HCT116 (cell line): Measurements from ENCODE around the gene OR2B2. TPM values are rescaled to one million over a fixed set of nuclear protein-coding genes. Genes with fewer than 3 reads are reported as not detected.

Source experiments
- ATAC-seq: fragments of 200-7000 bp; cut with Tn5 transposase; 2 replicates; pipeline ENCODE4 v1.9.1; 2020; ENCODE audit warnings: mild to moderate bottlenecking, moderate library complexity
- BruUV-seq: library from RNA; stranded (reverse); fragments of 400-500 nt; replicated peaks from 2 replicates; lab custom pipeline; 2021; lab: Mats Ljungman, UMichigan
- CTCF ChIA-PET: fragments of 300-600 bp; sonication (Branson Sonifier 250); formaldehyde crosslinking; loops from one replicate; lab custom pipeline; 2021; ENCODE audit warnings: antibody characterized with exemption; lab: Charles Lee
- POLR2A ChIA-PET: fragments of 300-600, 350-600 bp; sonication (Branson Sonifier 250); formaldehyde crosslinking; loops from one replicate; lab custom pipeline; 2021; ENCODE audit warnings: antibody characterized with exemption; lab: Charles Lee
- RAD21 ChIA-PET, 2 experiments: fragments of 300-600 bp; sonication (Branson Sonifier 250); formaldehyde crosslinking; loops; one replicate each; lab custom pipeline; 2023; ENCODE audit warnings: low total read pairs in 2 of 2; ENCODE audit not compliant: uncharacterized antibody in 2 of 2, unreplicated experiment in 2 of 2, low non-redundant PET in 1 of 2; lab: Charles Lee
- DNase-seq: peaks from one replicate; pipeline ENCODE4 v3.0.0-alpha.2; 2010; ENCODE audit warnings: low read depth, low spot score
- H2AFZ ChIP-seq: fragments of 200-600 bp; shearing (Covaris generic), sonication (generic); 2 replicates; pipeline ENCODE4 v1.6.1; 2017; ENCODE audit warnings: low read depth, mixed run types, mixed read lengths, antibody characterized with exemption, low read length; ENCODE audit not compliant: poor library complexity, severe bottlenecking
- H3K27ac ChIP-seq: 2 replicates; pipeline ENCODE4 v1.5.1; 2012; ENCODE audit warnings: low read depth, low read length
- H3K27me3 ChIP-seq: fragments of 200-600 bp; sonication (generic); 2 replicates; pipeline ENCODE4 v1.6.1; 2016; ENCODE audit warnings: mixed run types, low read length, mixed read lengths; ENCODE audit not compliant: insufficient read depth
- H3K36me3 ChIP-seq, 2 experiments: fragments of 200-500 bp in 1 of 2; fragments of 200-600 bp in 1 of 2; sonication (Bioruptor generic) in 1 of 2; sonication (generic) in 1 of 2; 2 replicates each; pipeline versions ENCODE4 v1.5.1 to v1.6.1; 2014 to 2016; ENCODE audit warnings: low read length in 2 of 2, inconsistent platforms in 1 of 2, mixed read lengths in 1 of 2, mixed run types in 1 of 2; ENCODE audit not compliant: insufficient read depth in 2 of 2, control insufficient read depth in 1 of 2
- H3K4me1 ChIP-seq, 2 experiments: fragments of 200-600 bp in 1 of 2; sonication (generic) in 1 of 2; 2 replicates each; pipeline versions ENCODE4 v1.5.1 to v1.6.1; 2012 to 2017; ENCODE audit warnings: low read length in 2 of 2, inconsistent platforms in 1 of 2, mild to moderate bottlenecking in 1 of 2, mixed read lengths in 1 of 2, mixed run types in 1 of 2, moderate library complexity in 1 of 2; ENCODE audit not compliant: insufficient read depth in 2 of 2, control insufficient read depth in 1 of 2
- H3K4me2 ChIP-seq: fragments of 200-600 bp; sonication (generic); 2 replicates; pipeline ENCODE4 v1.6.1; 2017; ENCODE audit warnings: mixed run types, low read length, mixed read lengths
- H3K4me3 ChIP-seq, 2 experiments: fragments of 200-600 bp in 1 of 2; sonication (generic) in 1 of 2; replicated peaks in 1 of 2; 2 replicates each; pipeline ENCODE4 v1.5.1; 2011 to 2016; ENCODE audit warnings: low read length in 2 of 2, control low read depth in 1 of 2, low read depth in 1 of 2, mild to moderate bottlenecking in 1 of 2, mixed read lengths in 1 of 2, mixed run types in 1 of 2
- H3K79me2 ChIP-seq: fragments of 200-600 bp; sonication (generic); 2 replicates; pipeline ENCODE4 v1.6.1; 2017; ENCODE audit warnings: mild to moderate bottlenecking, mixed run types, low read length, moderate library complexity, mixed read lengths; ENCODE audit not compliant: insufficient read depth
- H3K9ac ChIP-seq: fragments of 200-600 bp; sonication (generic); 2 replicates; pipeline ENCODE4 v1.6.1; 2016; ENCODE audit warnings: low read length, mixed read lengths
- H3K9me2 ChIP-seq: fragments of 200-600 bp; sonication (generic), shearing (Covaris generic); 2 replicates; pipeline ENCODE4 v1.6.1; 2017; ENCODE audit warnings: mixed run types, mild to moderate bottlenecking, moderate library complexity; ENCODE audit not compliant: insufficient read depth
- H3K9me3 ChIP-seq, 2 experiments: fragments of 200-500 bp in 1 of 2; fragments of 200-600 bp in 1 of 2; sonication (Bioruptor generic) in 1 of 2; sonication (generic) in 1 of 2; 2 replicates each; pipeline ENCODE4 v1.6.1; 2014 to 2017; ENCODE audit warnings: low read length in 2 of 2, mixed read lengths in 2 of 2, inconsistent platforms in 1 of 2, low read depth in 1 of 2, mild to moderate bottlenecking in 1 of 2, mixed run types in 1 of 2, moderate library complexity in 1 of 2; ENCODE audit not compliant: control insufficient read depth in 1 of 2, insufficient read depth in 1 of 2
- H4K20me1 ChIP-seq: fragments of 200-600 bp; sonication (generic), shearing (Covaris generic); 2 replicates; pipeline ENCODE4 v1.6.1; 2017; ENCODE audit warnings: mixed run types, mild to moderate bottlenecking, moderate library complexity; ENCODE audit not compliant: insufficient read depth
- CBX3 ChIP-seq: IDR thresholded peaks from 2 replicates; pipeline ENCODE4 v1.6.1; 2012; ENCODE audit warnings: low read depth
- EGR1 ChIP-seq: IDR thresholded peaks from 2 replicates; pipeline ENCODE4 v1.6.1; 2012; ENCODE audit warnings: low read depth
- ELF1 ChIP-seq: IDR thresholded peaks from 2 replicates; pipeline ENCODE4 v1.6.1; 2012; ENCODE audit warnings: low read depth, borderline replicate concordance
- EZH2 ChIP-seq: fragments of 200-600 bp; sonication (generic); IDR thresholded peaks from 2 replicates; pipeline ENCODE4 v1.6.1; 2017; ENCODE audit warnings: antibody characterized with exemption, mixed run types
- JUND ChIP-seq: IDR thresholded peaks from 2 replicates; pipeline ENCODE4 v1.6.1; 2012
- POLR2A ChIP-seq: IDR thresholded peaks from 2 replicates; pipeline ENCODE4 v1.7.0; 2011; ENCODE audit warnings: borderline replicate concordance; ENCODE audit not compliant: insufficient read depth, insufficient read length; ENCODE audit errors: extremely low read depth
- REST ChIP-seq: IDR thresholded peaks from 2 replicates; pipeline ENCODE4 v1.6.1; 2012; ENCODE audit warnings: low read depth
- SP1 ChIP-seq: IDR thresholded peaks from 2 replicates; pipeline ENCODE4 v1.6.1; 2012; ENCODE audit warnings: low read depth
- ZBTB33 ChIP-seq: IDR thresholded peaks from 2 replicates; pipeline ENCODE4 v1.6.1; 2011; ENCODE audit warnings: mild to moderate bottlenecking, low read length, moderate library complexity; ENCODE audit not compliant: insufficient replicate concordance; ENCODE audit errors: extremely low read depth
- ZFX ChIP-seq: fragments of 450-650 bp; IDR thresholded peaks from 2 replicates; pipeline ENCODE4 v1.6.1; 2017
- intact Hi-C: fragments of 100-400 bp; cut with micrococcal nuclease; formaldehyde crosslinking; loops from 2 replicates; pipeline ENCODE4 v1.10.0; 2022
- total RNA-seq: library from RNA; stranded (reverse); gene quantifications from one replicate; pipeline ENCODE4 v1.2.1, GENCODE V29; 2021; ENCODE audit not compliant: unreplicated experiment

Gene OR2B2
- total RNA-seq, 1 experiment from 2014 or later: not detected

- intact Hi-C loops: no loop called here
- CTCF ChIA-PET: no interaction called here
- H3K4me2 ChIP-seq: peak overlapping the region; percentile 34
These were observed 49.7 kb downstream of the OR2B2 start for GRCh38 chr6:27862396-27863066.

More at GRCh38 chr6:27862396-27863066, 49.7 kb downstream of the OR2B2 start:
- Histone ChIP-seq H2AFZ (peak overlapping the region; percentile 80), H3K79me2 (no peaks in the 10 kb centered on the region), H3K4me1 (peaks cover 2 to 9% of the 10 kb centered on the region in 2 experiments; a peak in 2 of 4 replicates), H3K27me3 (no peaks in the 10 kb centered on the region), H4K20me1 (no peaks in the 10 kb centered on the region), H3K36me3 (no peaks in the 10 kb centered on the region), H3K9ac (no peak overlapping the region), H3K9me2 (peaks cover 4% of the 10 kb centered on the region; the same call in 1 of the 2 replicates), H3K27ac (no peak overlapping the region), H3K4me3 (no peak overlapping the region), H3K9me3 (no peaks in the 10 kb centered on the region)
- POLR2A ChIA-PET: interaction anchor here (0.8 to 4.7 kb wide), 3 partner anchors 25 to 53 kb away, joined by 3 to 27 read pairs (median 3); a partner anchor contains a TSS
- TF ChIP-seq JUND (no peak), EGR1 (no peak), REST (no peak), ZBTB33 (no peak), POLR2A (no peak), SP1 (no peak), ZFX (no peak), EZH2 (no peak), ELF1 (no peak), CBX3 (no peak)
- RAD21 ChIA-PET: no interaction called here
- no TSS peak for BruUV-seq
- ATAC-seq (peak; percentile 47; the same call in 1 of the 2 replicates), DNase-seq (no peak)
